KBM-7 (cell line): ENCODE measurements around the gene BCL2L1.

Experiments
- DNase-seq: peaks from one replicate; pipeline ENCODE4 v3.0.0-alpha.2; 2015
- in situ Hi-C: fragments of 300-500 bp; cut with MboI; formaldehyde crosslinking; loops from 2 replicates; pipeline ENCODE4 v1.14.3; 2020; ENCODE audit warnings: low sequenced_read_pairs, low pct_unique_long_range_greater_than_20kb, mixed read lengths

Gene BCL2L1

GRCh38 chr20:31698803-31699718 lies 23.6 kb downstream of the BCL2L1 start:
- peak; percentile 74 for DNase-seq
- in situ Hi-C loops = no loop called here

- in situ Hi-C loops = no loop called here
- DNase-seq = no peak
These were observed 24.3 kb downstream of the BCL2L1 start for GRCh38 chr20:31698243-31698802.

GRCh38 chr20:31695849-31696804 lies 26.5 kb downstream of the BCL2L1 start:
- in situ Hi-C loops = no loop called here
- no peak for DNase-seq

GRCh38 chr20:31694842-31695593 lies 27.6 kb downstream of the BCL2L1 start:
- no peak for DNase-seq
- in situ Hi-C loops = no loop called here

GRCh38 chr20:31693987-31694661 lies 28.5 kb downstream of the BCL2L1 start:
- DNase-seq = no peak
- in situ Hi-C loops = no loop called here

- in situ Hi-C loops = no loop called here
- no peak for DNase-seq
These were observed 29.3 kb downstream of the BCL2L1 start for GRCh38 chr20:31693402-31693801.

GRCh38 chr20:31691646-31692275 lies 30.9 kb downstream of the BCL2L1 start:
- in situ Hi-C loops = no loop called here
- DNase-seq = peak; percentile 62

GRCh38 chr20:31690124-31690666 lies 32.5 kb downstream of the BCL2L1 start:
- DNase-seq = no peak
- in situ Hi-C loops = no loop called here

GRCh38 chr20:31689141-31689540 lies 33.5 kb downstream of the BCL2L1 start:
- in situ Hi-C loops = no loop called here
- no peak for DNase-seq

- no peak for DNase-seq
- in situ Hi-C loops = no loop called here
These were observed 34.9 kb downstream of the BCL2L1 start for GRCh38 chr20:31687777-31688176.

GRCh38 chr20:31685853-31686643 lies 36.6 kb downstream of the BCL2L1 start:
- in situ Hi-C loops = no loop called here
- DNase-seq = no peak

GRCh38 chr20:31684153-31685015 lies 38.3 kb downstream of the BCL2L1 start:
- DNase-seq = peak; percentile 77
- in situ Hi-C loops = no loop called here

GRCh38 chr20:31682927-31683326 lies 39.7 kb downstream of the BCL2L1 start:
- in situ Hi-C loops = no loop called here
- DNase-seq = no peak

GRCh38 chr20:31682352-31682751 lies 40.3 kb downstream of the BCL2L1 start:
- in situ Hi-C loops = no loop called here
- no peak for DNase-seq

GRCh38 chr20:31681769-31682168 lies 40.9 kb downstream of the BCL2L1 start:
- no peak for DNase-seq
- in situ Hi-C loops = no loop called here

GRCh38 chr20:31681128-31681727 lies 41.4 kb downstream of the BCL2L1 start:
- DNase-seq = no peak
- in situ Hi-C loops = no loop called here
